Activated CD4-positive, alpha-beta T cell treated with anti-CD3 and anti-CD28 coated beads, Interleukin-2, amount 50 U/mL, for 16 hours (primary cell): ENCODE results near the gene FNDC5.

Experiments
- DNase-seq: peaks from one replicate; pipeline ENCODE4 v3.0.0-alpha.2; 2020

The FNDC5 gene

GRCh38 chr1:32897082-32898049 is 26.7 kb upstream of the FNDC5 start:
- no peak for DNase-seq

- DNase-seq, result no peak
Measured at GRCh38 chr1:32896451-32896850, 25.7 kb upstream of the FNDC5 start.

GRCh38 chr1:32895325-32896215 is 24.9 kb upstream of the FNDC5 start:
- no peak for DNase-seq

GRCh38 chr1:32894681-32895080 is 24.0 kb upstream of the FNDC5 start:
- DNase-seq, result no peak

DNA sequence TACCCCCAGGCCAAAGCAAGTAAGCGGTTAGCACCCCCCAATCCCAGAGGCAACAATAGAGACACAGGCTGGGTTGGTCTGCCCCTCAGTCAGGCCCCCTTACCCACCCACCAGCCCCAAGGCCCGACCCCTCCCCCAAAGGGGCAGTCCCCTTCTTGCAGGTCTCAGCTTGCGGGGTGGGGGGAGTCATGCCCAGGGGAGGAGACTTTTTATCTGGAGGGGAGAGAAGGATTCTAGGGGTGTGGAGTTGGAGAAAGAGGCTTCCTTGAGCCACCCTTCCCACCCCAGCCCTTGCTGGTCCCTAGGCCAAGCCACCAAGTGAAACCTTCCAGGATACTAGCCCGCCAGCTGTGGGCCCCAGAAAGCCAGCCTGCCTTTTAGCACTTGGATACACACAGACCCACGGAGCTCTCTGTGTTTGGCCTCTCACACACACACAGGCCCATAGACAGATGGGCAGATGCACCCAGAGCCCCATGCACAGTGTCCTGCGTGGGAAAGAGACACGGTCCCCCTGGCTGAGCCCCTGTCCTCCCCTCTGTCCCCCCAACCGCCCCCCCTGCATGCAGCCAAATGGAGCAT is 23.4 kb upstream of the FNDC5 start:
- DNase-seq, result no peak

- DNase-seq, result peak; percentile 10
Measured at GRCh38 chr1:32893198-32894018, 22.7 kb upstream of the FNDC5 start.

DNA sequence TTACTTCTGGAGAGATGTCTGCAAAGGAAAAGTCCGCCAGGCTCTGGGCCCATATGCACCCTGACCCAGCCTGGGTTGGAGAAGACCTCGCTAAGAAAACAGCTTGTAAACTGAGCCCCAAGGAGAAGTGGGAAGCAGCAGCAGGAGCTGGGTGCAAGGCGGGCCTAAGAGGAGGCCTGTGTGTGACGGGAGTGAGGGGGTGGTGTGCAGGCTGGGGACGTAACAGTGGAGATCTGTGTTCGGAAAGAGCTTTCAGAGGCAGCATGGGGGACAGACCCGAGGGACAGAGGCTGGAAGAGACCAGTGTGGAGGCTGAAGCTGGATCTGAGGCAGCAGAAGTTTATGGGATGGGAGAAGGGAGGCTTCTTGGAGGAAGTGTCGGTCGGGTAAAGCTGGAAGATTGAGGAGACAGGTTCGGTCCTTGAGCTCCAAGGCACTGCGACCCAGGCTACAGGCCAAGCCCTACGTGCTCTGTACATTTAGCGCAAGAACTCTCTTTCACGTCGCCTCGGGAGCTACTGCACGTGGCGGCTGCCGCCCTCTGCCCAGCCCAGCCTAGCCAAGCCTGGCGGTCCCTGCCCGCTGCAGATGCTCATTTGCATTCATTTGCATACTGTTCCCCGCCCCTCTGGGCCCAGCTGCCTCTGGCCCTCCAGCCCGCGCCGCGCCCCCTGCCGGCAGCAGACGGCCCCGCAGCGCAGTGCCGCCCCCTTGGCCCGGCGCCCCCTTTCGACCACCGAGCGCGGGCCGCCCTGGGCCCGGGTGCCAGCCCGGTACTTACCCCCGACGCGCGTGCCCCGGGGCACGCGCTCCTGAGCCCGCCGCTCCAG is 21.9 kb upstream of the FNDC5 start:
- peak; percentile 37 for DNase-seq

GRCh38 chr1:32891630-32892029 is 20.9 kb upstream of the FNDC5 start:
- no peak for DNase-seq

- no peak for DNase-seq
Measured at GRCh38 chr1:32891241-32891570, 20.5 kb upstream of the FNDC5 start.

- DNase-seq, result no peak
Measured at GRCh38 chr1:32890516-32891240, 20.0 kb upstream of the FNDC5 start.

GRCh38 chr1:32889731-32890278 is 19.1 kb upstream of the FNDC5 start:
- DNase-seq, result no peak

GRCh38 chr1:32888677-32889420 is 18.1 kb upstream of the FNDC5 start:
- DNase-seq, result no peak

- no peak for DNase-seq
Measured at GRCh38 chr1:32888134-32888533, 17.4 kb upstream of the FNDC5 start.

DNA sequence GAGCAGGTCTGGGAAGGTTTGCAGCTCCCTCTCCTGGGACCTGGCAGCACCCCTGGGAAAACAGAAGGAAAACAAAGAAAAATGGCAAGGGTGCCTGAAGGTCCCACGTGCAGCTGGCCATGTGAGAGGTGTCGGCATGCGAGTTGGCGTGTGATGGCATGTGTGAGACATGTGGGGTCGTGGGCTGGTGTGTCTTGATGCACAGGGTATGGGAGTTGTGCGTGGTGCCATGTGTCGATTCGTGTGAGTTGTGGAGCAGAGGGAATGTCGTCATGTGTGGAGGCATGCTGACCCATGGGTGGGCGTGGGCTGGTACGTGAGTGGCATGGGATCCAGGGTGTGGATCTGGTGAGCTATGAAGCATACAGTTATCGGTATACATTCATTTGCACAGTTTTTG is 16.9 kb upstream of the FNDC5 start:
- DNase-seq, result no peak

DNA sequence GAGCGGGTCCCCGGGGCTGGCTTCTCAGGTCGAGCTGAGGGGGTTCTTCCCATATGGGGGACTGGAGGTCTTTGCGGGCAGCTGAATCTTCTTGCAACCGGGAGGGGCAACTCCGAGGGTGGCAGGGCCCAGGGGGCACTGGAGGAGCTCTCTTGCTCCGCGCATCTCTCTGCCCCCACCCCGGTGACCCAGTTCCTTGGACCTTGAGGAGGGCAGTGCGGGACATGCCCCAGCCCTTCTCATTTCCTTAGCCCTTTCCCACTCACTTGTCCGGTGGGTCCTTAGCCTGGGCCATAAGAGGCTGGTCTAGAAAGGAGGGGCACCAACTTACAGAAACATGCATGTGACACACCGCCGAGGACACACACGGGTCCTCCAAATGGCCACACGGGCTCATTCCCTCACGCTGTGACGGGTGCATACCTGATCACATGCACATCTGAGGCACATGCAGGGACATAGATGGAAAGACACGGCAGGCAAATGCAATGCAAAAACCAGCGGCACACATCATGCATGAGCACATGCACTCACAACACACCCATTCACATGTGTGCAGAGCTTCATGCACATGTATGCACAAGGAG is 16.2 kb upstream of the FNDC5 start:
- no peak for DNase-seq

- DNase-seq, result peak; percentile 25
Measured at GRCh38 chr1:32886004-32886827, 15.5 kb upstream of the FNDC5 start, which contains the start of gene HPCA. Gene HPCA, plus strand, starts transcription at chr1:32886491. Its CDS starts 2,408 bp downstream, at chr1:32888899.

GRCh38 chr1:32885676-32886003 is 14.9 kb upstream of the FNDC5 start:
- no peak for DNase-seq

DNA sequence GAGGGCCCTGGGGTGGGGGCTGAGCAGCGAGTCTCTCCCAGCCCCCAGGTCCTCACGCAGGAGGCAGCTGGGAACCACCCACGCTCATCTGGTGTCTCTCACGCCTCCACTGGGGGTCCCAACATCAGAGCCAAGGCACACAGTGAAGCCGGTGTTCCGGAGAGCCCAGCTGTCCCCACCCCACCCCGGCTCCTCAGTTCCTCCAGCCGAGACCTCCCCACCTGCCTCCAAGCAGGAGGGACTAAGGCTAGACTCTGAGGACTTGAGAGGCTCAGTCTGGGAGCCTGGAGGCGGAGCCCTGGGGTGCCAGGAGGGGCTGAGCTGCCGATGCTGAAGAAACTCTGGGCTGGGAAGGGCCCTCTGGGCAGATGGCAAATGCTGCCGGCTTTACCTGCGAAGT is 14.0 kb upstream of the FNDC5 start:
- DNase-seq, result no peak

DNA sequence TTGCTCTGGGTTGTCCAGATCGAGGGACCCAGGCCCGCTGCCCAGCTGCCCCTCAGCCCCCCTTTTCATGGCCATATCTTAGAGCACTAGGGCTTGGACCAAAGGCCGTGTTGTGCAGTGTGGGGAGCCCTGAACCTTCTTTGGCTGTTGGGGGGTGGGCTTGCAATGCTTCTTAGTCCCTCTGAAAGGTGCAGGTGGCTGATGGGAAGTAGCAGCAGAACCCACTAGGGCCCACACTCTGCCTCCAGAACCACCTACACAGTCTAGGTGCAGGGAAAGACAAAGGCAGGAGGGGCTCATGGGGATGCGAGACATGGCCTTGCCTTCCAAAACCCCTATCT is 13.3 kb upstream of the FNDC5 start:
- no peak for DNase-seq
